Stimulated activated CD4-positive, alpha-beta T cell treated with anti-CD3 and anti-CD28 coated beads, Interleukin-15, amount 100 ng/mL, for 48 hours (primary cell): ENCODE data around the gene BRIP1.
"Not testable (repeated sequence)": the region's sequence is repeated elsewhere in the genome, so short reads cannot be mapped to it uniquely, and the experiment has no call there.

Experiments used
- DNase-seq, 2 donors: peaks; one replicate each; pipeline ENCODE4 v3.0.0-alpha.2; 2020; ENCODE audit warnings: low read depth in 2 of 2

Gene BRIP1

DNA sequence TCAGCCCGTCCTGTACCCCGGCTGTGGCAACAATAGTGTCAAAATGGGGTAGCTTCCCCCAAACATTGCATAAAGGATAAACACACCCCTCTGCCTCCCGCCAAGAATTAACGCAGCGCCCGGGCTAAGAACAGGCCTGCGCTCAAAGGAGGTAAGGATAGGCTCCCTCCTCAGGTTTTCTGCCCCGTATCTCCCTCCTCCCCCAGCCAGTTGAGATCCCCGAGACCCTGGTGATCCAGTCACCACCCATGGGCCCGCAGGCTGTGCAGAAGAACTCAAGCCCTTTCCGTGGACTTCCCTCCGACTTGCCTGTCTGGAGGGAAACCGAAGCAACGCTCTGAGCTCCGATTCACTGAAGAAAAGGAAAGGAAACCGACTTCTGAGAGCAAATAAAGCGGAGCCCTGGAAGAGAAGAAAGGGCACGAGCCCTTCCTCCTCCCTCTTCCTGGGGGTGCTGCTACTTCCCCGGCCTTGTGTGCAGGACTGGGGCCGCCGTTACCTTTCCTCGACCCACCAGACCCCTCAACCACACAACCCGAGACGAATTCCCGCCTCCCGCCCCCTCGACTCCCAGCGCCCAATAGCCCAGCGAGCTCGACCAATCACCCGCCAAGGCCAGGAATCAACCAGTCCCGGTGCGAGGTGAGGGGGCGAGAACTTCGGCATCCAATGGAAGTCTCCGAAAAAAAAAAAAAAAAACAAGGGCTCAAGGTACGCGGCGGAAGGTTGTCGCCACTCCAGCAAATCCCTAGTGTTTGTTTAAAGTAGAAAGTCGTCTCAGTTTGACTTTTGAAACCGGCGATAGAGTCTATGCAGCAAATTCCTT lies at the start of gene BRIP1:
TSS of gene BRIP1 (minus strand) at position 554 of the 826 bp plus-strand sequence. CDS start 1,989 bp downstream, outside the sequence.
- DNase-seq: peak; percentile 87 to 89

DNA sequence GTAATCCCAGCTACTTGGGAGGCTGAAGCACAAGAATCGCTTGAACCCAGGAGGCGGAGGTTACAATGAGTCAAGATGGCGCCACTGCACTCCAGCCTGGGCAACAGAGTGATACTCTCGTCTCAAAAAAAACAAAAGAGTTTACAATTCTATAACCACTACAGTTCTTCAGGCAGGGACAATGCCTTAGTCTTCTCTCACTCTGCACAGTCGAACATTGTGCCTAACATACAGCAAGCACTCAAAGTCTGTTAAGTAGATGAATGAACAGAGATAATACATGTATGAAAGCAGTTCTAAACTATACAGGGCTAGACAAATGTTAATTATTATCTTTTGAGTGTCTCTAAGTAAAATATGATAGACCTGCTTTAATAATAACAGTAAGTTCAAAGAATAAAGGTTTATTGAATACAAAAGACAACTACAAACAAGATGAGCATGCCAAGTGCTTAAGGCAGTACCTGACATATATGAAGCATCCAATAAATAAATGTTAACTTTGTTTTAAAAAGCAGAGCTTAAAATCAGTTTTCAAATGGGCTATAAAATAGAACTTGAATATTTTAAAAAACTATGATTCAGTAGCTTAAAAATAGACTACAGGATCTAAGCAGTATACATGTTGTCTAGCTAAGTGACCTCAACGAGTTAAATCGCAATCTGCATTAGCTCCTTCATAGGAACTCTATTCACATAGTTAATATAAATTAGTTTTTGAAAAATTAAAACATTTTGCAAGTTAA lies 45.1 kb upstream of the BRIP1 start:
- no peak for DNase-seq

DNA sequence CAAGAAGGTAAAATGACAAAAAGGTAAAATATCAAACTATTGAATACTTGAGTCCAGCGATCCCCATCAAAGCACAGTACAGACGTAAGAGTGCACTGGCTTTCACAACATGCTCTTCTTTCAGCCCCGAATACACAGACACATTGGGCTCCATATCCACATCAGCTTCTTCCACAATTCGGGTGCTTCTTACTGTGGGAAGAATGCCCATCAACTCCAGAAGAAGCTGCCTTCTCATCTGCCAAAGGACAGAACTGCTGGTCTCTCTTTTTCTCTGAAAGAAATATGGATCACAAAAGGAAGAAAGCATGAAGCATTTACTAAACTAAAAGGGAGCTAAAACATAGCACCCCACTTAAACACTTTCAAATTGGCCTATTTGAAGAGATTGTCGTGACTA lies 44.0 kb upstream of the BRIP1 start:
- DNase-seq: no peak

DNA sequence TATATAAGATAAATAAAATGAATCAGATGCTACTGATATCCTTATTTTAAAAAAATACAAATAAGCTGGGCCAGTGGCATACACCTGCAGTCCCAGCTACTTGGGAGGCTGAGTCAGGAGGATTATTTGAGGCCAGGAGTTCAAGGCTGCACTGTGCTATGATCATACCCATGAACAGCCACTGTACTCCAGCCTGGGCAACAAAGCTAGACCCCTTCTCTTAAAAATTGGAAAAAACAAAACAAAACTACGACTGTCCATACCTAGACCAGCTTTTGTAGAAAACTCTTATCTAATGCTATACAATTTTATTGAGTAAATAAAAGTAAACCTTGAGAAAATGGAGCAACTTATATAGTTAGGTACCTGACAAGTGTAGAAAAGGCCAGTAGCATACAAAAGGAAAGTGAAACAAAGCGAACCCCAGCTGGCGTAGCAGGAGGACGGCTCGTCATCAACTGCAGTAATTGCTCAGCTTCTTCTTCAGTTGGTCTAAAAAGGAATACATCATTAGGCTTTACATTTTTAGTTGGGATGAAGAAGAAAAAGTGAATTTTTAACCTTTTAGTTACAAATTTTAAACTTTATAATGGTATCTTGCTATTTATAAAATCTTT lies 40.9 kb upstream of the BRIP1 start:
- no peak for DNase-seq

DNA sequence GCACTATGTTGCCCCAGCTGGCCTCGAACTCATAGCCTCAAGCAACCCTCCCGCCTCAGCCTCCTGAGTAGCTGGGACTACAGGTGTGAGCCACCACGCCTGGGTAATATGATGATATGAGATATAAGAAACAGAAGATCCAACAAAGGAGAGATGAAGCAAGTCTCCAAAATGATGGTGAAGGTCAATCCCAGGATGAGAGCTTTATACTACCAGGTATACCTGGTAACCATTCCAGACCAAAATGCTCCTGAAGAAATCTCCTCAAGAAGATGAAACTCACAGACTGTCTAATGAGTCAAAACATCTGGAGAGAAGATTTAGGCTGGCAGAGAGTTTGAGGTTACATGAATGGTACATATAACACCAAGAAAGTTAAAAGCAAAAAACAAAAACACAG lies 39.9 kb upstream of the BRIP1 start:
- DNase-seq: no peak

DNA sequence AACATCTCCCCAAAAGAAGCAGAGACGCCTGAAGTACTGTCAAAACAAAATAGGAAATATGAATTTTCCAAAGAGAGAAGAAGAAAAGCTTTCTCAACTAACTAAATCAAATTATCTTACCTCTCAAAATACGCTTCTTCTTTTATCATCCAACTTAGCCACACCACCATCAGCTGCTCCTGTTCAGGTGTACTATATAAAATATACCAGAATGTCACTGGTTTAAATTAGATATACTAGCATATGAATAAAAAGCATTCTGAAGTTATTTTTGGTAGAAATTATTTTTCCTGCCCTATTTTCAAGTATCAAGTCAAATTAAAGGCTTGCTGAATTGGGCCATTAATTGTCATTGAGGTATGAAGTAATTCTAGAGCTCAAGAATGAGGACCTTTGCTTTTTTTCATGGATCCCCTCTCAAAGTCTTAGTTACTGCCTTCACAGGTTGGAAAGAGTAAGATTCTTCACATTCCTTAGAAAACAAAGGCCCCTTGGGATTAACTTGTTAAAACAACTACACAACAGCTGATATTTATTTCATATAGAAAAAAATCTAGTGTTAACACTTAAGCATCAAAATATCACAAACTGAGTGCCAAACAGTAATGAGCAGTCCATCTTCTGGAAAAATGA lies 34.3 kb upstream of the BRIP1 start:
- no peak for DNase-seq

DNA sequence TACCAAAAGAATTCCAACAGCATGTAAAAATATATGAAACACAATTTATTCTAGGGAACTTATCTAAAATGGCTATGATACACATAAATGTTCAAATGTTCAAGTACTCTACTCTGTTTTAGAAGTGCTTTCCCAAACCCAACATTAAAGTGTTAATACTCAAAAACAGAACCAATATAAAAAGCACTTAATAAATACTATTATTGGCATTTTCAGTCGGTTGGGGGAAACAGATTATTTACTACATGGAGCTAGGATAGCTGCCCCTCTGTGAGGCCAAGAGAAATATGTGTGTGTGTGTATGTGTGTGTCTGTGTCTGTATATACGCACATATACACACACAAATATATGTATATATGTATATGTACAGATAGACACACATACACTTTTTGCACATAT lies 32.1 kb upstream of the BRIP1 start:
- no peak for DNase-seq

DNA sequence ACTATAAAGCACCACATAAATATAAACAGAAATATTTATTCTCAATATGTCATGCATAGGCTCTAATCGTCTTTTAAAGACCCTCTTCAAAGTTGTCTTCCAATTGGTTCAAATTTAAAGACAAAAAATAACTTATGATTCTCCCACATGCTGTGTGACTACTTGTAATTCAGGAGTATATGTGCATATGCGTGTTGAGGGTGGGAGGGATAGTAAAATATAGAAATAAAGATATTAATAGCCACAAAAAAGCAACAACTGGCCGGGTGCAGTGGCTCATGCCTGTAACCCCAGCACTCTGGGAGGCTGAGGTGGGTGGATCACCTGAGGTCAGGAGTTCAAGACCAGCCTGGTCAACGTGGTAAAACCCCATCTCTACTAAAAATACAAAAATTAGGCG lies 31.0 kb upstream of the BRIP1 start:
- DNase-seq: not testable (repeated sequence)

DNA sequence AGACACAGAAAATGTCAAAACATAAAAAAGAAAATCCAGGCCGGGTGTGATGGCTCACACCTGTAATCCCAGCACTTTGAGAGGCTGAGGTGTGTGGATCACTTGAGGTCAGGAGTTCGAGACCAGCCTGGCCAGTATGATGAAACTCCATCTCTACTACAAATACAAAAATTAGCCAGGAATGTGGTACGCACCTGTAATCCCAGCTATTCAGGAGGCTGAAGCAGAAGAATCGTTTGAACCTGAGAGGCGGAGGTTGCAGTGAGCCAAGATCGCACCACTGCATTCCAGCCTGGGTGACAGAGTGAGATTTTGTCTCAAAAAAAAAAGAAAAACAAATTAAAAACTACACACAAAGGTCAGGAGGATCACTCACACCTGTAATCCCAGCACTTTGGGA lies 24.4 kb upstream of the BRIP1 start:
- DNase-seq: not testable (repeated sequence)

DNA sequence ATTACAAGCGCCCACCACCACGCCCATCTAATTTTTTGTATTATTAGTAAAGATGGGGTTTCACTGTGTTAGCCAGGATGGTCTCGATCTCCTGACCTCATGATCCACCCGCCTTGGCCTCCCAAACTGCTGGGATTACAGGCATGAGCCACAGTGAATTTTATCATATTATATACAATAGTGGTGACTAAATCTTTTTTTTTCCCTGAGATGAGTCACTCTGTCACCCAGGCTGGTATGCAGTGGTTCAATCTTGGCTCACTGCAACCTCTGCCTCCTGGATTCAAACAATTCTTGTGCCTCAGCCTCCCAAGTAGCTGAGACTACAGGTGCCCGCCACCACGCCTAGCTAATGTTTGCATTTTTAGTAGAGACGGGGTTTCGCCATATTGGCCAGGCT lies 22.5 kb upstream of the BRIP1 start:
- DNase-seq: not testable (repeated sequence)

DNA sequence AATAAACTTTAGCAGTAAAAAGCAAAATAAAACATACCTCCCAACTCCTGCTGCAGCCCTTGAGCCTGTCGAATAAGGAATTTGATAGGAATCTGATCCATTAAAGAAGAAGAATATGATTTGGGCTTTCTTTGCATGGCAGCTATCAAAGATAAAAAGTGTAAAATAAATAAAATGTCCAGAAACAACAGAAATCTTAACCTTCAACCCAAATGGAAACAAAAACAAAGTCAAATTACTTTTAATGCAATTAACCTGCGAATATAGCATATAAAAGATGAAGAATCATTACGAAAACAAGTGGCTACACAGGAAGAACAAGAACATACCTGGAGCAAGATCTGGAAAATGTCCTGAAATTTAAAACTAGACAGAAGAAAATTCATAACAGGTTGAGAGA lies 21.5 kb upstream of the BRIP1 start:
- DNase-seq: no peak

DNA sequence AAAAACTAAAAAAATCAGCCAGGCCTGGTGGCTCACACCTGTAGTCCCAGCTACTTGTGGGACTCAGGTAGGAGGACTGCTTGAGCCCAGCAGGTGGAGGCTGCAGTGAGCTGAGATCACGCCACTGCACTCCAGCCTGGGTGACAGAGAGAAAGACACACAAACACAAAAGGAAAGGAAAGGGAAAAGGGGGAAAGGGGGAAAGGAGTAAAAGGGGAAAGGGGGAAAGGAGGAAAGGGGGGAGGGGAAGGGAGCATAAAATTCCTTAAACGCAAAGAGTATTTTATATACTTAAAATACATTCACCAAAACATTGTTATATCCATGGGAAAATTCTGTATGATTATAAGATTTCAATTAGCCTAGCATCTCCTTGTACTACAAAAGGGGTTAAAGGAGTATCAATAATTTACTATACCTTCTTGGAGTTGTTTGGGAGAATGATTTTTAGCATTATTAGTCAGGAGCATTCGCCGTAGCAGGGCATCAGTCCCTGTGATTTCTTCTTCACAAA lies 17.3 kb upstream of the BRIP1 start:
- DNase-seq: no peak

DNA sequence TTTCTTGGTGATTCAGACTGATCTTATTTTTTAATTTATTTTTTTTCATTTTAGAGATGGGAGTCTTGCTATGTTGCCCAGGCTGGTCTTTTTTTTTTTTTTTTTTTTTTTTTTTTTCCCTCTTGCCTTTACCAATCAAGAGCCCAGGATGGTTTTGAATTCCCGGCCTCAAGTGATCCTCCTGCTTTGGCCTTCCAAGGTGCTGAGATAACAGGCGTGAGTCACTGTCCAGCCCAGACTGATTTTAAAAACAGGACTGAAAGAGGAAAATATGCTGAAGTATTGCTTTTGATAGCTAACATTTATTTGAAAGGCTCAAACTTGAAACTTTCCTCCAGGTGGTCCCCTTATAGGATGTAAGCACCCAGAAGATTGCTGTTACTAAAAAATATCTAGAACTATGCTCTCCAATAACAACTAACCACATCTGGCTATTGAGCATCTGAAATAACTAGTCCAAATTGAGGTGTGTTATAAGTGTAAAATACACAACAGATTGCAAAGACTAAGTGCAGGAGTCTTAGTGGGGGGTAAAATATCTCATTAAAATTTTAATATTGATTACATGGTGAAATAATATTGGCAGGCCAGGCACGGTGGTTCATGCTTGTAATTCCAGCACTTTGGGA lies 15.8 kb upstream of the BRIP1 start:
- DNase-seq: no peak

DNA sequence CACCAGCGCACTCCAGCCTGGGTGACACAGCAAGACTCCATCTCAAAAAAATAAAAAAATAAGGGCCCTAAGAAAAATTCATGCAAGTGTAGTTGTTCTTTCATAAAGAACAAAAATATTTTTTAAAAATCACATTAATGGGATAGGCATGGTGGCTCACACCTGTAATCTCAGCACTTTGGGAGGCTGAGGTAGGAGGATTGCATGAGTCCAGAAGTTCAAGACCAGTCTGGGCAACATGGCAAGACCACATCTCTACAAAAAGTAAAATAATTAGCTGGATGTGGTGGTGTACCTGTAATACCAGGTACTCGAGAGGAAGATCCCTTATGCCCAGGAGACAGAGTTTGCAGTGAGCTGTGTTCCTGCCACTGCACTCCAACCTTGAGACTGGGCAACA lies 15.2 kb upstream of the BRIP1 start:
- no peak for DNase-seq

DNA sequence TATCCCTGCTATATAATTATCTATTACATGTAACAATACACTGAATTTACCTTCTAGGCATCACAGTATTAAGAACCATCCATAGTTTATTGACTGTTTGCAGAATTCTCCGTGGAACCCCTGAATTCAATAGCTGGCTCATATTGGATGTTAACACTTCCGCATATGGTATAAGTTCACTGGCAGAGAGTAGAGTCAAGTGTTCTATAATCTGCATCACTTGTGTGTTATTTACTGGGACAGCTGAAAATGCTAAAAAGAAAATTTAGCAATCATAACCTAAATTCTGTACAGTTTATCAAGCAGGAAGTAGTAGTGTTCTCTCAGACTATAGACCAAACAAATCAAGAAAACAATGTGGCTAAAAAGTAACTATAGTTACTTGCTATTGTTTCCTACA lies 14.5 kb upstream of the BRIP1 start:
- no peak for DNase-seq

DNA sequence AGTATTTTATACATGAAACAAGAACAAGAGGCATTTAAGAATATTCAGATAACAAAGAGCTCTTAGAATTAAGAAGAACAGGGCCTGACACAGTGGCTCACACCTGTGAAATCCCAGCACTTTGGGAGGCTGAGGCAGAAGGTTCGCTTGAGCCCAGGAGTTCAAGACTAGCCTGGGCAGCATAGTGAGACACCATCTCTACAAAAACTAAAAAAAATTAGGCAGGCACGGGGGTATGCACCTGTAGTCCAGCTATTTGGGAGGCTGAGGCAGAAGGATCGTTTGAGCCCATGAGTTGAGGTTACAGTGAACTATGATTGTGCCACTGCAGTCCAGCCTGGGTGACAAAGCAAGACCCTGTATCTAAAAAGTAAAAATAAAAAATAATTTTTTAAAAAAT lies 12.5 kb upstream of the BRIP1 start:
- DNase-seq: no peak

DNA sequence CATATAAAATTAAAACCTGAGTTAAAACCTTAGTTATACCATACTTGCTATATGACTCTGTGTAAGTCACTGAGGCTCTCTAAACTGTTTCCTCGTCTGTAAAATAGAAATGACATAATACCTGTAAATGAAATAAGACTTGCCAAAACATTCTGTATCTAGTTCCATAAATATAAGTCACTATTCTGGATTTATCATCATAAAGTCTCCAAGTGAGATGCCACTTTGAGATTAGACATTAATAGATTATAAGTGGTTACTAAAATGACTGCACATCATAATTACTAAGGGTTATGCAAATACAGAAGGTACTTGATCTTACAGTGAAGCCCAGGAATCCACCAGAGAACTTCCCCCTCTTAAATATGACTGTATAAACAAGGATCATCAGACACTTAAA lies 12.0 kb upstream of the BRIP1 start:
- DNase-seq: no peak

DNA sequence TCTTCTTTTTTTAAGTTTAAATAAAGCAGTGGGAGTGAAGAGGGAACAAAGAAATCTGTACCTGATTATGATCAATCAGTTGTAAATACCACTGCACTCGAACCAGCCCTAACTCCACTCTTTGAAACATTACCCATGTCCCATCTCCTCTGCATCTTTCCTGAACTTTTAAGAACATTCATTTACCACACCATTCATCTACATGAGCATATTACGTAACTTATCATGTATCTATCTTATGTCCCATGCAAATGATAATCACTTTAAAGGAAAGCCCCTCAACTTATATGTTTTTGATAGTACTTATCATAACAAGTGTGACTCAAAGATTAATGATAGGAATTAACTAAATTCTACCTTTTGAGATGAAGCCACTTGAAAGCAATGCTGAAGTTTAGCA lies 10.7 kb upstream of the BRIP1 start:
- DNase-seq: no peak

DNA sequence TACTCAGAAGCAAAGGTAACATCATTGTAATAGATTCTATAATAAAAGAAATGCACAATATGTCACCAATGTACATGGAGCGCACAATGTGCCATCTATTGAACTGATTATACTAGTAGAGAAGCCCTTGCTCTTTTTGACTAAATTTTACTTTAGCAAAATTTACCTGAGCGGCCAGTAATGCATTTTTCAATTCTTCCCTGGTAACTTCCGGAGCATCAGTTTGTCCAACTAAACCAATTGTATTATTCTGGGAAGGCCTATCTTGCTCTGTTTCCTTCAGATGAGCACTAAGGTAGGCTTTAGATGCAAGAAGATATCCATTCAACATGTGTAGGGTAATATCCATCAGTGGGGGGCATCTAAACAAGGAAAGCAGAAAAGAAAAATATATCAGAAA lies 8.8 kb upstream of the BRIP1 start:
- no peak for DNase-seq

DNA sequence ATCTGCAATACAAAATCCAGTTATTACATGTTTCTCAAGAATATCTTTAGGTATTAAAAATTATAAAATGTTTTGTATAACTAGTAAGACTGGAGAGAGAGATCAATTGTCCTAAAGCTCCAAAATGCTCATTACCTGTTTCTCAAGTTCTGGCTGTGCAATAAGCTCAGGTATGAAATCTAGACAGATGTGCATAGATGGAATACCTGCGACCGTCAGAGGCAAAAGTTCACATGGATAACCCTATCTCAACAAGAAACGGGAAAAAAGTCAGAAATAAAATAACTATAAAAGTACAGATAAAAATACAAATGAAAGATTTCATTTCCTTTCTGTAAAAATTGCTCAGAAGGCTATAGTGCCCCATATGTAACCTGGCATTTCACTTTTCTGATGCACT lies 5.8 kb upstream of the BRIP1 start:
- no peak for DNase-seq

DNA sequence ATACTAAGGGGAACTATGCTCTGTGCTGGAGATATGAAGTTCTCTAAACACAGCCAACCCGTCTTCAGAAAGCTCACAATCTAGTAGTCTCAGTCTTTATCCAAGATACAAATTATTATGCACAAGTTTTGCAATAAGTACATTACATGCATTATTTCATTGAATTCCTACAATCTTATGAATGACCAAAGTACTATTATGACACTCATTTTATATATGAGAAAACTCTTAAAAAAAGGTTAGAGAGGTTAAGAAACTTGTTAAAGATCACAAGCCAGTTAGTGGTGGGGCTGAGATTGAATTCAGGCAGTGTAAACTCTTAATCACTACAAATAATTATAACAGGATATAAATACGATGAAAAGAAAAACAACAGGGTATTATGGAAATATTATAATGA lies 4.7 kb upstream of the BRIP1 start:
- DNase-seq: no peak

DNA sequence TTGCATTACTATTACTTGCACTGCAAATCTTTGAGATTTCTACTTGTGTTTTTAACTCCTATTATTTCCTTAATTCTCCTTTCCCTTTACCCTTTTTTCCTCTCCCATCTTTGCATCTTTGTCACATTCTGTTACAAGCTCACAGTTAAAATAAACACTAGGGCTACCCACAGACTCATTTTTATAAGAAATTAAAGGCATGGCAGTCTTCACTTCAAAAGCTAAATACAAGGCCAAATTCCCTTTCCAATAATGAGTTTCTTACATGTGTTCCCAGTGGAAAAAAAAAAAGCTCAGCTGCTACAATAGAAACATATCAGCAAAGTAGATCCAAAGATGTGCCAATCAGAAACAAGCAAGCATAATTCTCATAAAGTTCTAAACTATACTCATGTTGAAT lies 3.7 kb upstream of the BRIP1 start:
- no peak for DNase-seq
